Activated naive CD4-positive, alpha-beta T cell treated with anti-CD3 and anti-CD28 coated beads for 36 hours (primary cell): ENCODE results near the gene B3GAT3. TPM values are rescaled to one million over a fixed set of nuclear protein-coding genes. Genes with fewer than 3 reads are reported as not detected.
"Not testable (repeated sequence)": the region's sequence is repeated elsewhere in the genome, so short reads cannot be mapped to it uniquely, and the experiment has no call there.

ENCODE experiments used
- CTCF ChIA-PET: fragments of 350-600 bp; sonication (Branson Sonifier 250); formaldehyde crosslinking; loops from one replicate; lab custom pipeline; 2021; ENCODE audit warnings: antibody characterized with exemption; lab: Charles Lee
- DNase-seq: peaks from one replicate; pipeline ENCODE4 v3.0.0-alpha.2; 2020
- H3K27ac Mint-ChIP-seq: one replicate; pipeline ENCODE4 v1.8.0; 2021; ENCODE audit warnings: mild to moderate bottlenecking, mixed read lengths
- H3K27me3 Mint-ChIP-seq: one replicate; pipeline ENCODE4 v1.8.0; 2021; ENCODE audit warnings: low read depth, mixed read lengths
- H3K36me3 Mint-ChIP-seq: one replicate; pipeline ENCODE4 v1.8.0; 2021; ENCODE audit warnings: low read depth, mixed read lengths
- H3K4me1 Mint-ChIP-seq: one replicate; pipeline ENCODE4 v1.8.0; 2021; ENCODE audit warnings: low read depth, mixed read lengths
- H3K4me3 Mint-ChIP-seq: one replicate; pipeline ENCODE4 v1.8.0; 2021; ENCODE audit warnings: mild to moderate bottlenecking, moderate library complexity, mixed read lengths
- H3K9me3 Mint-ChIP-seq: one replicate; pipeline ENCODE4 v1.8.0; 2021; ENCODE audit warnings: mixed read lengths
- intact Hi-C: fragments of 100-400 bp; cut with micrococcal nuclease; formaldehyde crosslinking; loops from one replicate; pipeline ENCODE4 v1.15.1; 2023
- total RNA-seq, 2 experiments: library from RNA; stranded (reverse); gene quantifications; one replicate each; pipeline ENCODE4 v1.2.3, GENCODE V29; 2021

B3GAT3 gene
- total RNA-seq, 2 experiments from 2014 or later: 43.1 to 45.7 TPM

- DNase-seq: no peak
- Mint-ChIP-seq H3K9me3 (peaks cover 3% of the 10 kb centered on the region), H3K4me3 (peak overlapping the region; percentile 36), H3K27me3 (no peaks in the 10 kb centered on the region), H3K4me1 (peaks cover 47% of the 10 kb centered on the region), H3K36me3 (peaks cover 27% of the 10 kb centered on the region), H3K27ac (peak overlapping the region; percentile 61)
- CTCF ChIA-PET: interaction anchor here (0.6 to 1.3 kb wide), 2 partner anchors 23 to 61 kb away, joined by 3 to 5 read pairs; no protein-coding TSS in a partner anchor
- intact Hi-C loops: no loop called here
These were observed 22.4 kb upstream of the B3GAT3 start for GRCh38 chr11:62644220-62644619.

DNA sequence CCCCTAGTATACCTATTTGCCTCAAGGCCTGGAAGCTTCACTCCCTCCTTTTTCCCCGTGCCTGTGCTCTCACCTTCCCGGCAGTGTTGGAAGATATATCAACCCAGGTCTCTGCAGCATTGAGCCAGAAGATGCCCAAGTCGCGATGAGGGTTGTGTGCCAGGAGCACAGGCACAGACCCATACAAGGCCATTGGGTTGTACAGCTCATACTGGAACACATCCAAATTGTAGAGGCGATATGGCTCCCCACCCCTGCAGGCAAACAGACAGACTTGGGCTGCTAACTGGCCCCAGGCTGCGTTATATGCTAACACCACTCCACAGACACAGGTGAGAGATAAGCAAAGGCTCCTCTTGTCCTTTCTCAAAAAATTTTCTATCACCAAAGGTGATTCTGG is 10.7 kb upstream of the B3GAT3 start:
- DNase-seq: no peak
- intact Hi-C loops: no loop called here
- CTCF ChIA-PET: no interaction called here
- Mint-ChIP-seq H3K27me3 (no peaks in the 10 kb centered on the region), H3K36me3 (peaks cover 53% of the 10 kb centered on the region), H3K27ac (peak overlapping the region; percentile 63), H3K4me3 (no peak overlapping the region), H3K4me1 (peaks cover 21% of the 10 kb centered on the region), H3K9me3 (no peaks in the 10 kb centered on the region)

- Mint-ChIP-seq H3K9me3 (no peaks in the 10 kb centered on the region), H3K27ac (no peak overlapping the region), H3K4me3 (no peak overlapping the region), H3K27me3 (no peaks in the 10 kb centered on the region), H3K36me3 (peaks cover 47% of the 10 kb centered on the region), H3K4me1 (peaks cover 2% of the 10 kb centered on the region)
- intact Hi-C loops: no loop called here
- CTCF ChIA-PET: interaction anchor here (0.8 to 1.1 kb wide), 2 partner anchors 8 to 16 kb away, joined by 3 read pairs; no protein-coding TSS in a partner anchor
- DNase-seq: no peak
These were observed 5.9 kb upstream of the B3GAT3 start for GRCh38 chr11:62627713-62628112.

DNA sequence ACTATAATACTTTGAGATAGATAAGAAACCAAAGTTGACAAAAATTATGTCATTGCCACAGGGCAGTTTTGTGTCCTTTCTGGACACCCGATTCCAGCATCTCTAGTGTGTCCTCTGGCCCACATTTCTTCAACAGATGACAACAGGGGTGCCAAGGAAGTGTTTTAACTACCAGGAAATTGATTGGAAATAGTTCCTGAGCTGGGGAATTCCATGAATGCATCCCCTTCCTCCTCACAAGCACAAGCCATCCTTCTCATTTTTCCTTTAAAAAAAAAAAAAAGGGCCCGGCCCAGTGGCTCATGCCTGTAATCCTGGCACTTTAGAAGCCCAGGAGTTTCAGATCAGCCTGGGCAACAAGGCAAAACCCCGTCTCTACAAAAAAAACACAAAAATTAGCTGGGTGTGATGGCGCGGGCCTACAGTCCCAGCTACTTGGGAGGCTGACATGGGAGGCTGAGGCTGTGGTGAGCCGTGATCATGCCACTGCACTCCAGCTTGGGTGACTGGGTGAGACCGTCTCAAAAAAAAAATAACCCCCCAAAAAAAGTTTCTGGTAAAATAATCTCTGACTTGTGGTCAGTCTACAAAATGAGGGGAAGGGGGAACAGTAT is 797 bp upstream of the B3GAT3 start:
- peaks cover 30% of the 10 kb centered on the region for H3K36me3 Mint-ChIP-seq
- CTCF ChIA-PET: interaction anchor here (0.5 to 0.8 kb wide), 2 partner anchors 60 to 260 kb away, joined by 3 read pairs; no protein-coding TSS in a partner anchor
- H3K4me3 Mint-ChIP-seq: peak overlapping the region; percentile 89
- no peaks in the 10 kb centered on the region for H3K27me3 Mint-ChIP-seq
- H3K4me1 Mint-ChIP-seq: peaks cover 23% of the 10 kb centered on the region
- H3K9me3 Mint-ChIP-seq: no peaks in the 10 kb centered on the region
- peak overlapping the region; percentile 90 for H3K27ac Mint-ChIP-seq
- DNase-seq: no peak
- intact Hi-C loops: loop anchor here (1.0 to 2.0 kb wide), 4 partner anchors 18 to 32 kb away; partner anchors contain the start of genes GANAB and TUT1

GRCh38 chr11:62621027-62621566 is 689 bp downstream of the B3GAT3 start:
- Mint-ChIP-seq H3K36me3 (peaks cover 24% of the 10 kb centered on the region), H3K4me1 (peaks cover 25% of the 10 kb centered on the region), H3K27me3 (no peaks in the 10 kb centered on the region), H3K27ac (peak overlapping the region; percentile 93), H3K4me3 (peak overlapping the region; percentile 89), H3K9me3 (no peaks in the 10 kb centered on the region)
- DNase-seq: no peak
- CTCF ChIA-PET: interaction anchor here (0.6 to 1.7 kb wide), 6 partner anchors 9 to 74 kb away, joined by 3 to 9 read pairs (median 4); partner anchors contain the start of genes EML3 and TUT1
- intact Hi-C loops: loop anchor here (1.0 kb wide), 1 partner anchor 9 kb away; the partner anchor contains the start of gene EML3

GRCh38 chr11:62616957-62617356 is 4.8 kb downstream of the B3GAT3 start:
- H3K27ac Mint-ChIP-seq, DNase-seq, H3K27me3 Mint-ChIP-seq, intact Hi-C loops, H3K9me3 Mint-ChIP-seq, H3K4me3 Mint-ChIP-seq: not testable (repeated sequence)
- Mint-ChIP-seq H3K4me1 (peaks cover 39% of the 10 kb centered on the region), H3K36me3 (peaks cover 17% of the 10 kb centered on the region)
- CTCF ChIA-PET: interaction anchor here (0.6 kb wide), 1 partner anchor 174 kb away, joined by 3 read pairs; no protein-coding TSS in a partner anchor

DNA sequence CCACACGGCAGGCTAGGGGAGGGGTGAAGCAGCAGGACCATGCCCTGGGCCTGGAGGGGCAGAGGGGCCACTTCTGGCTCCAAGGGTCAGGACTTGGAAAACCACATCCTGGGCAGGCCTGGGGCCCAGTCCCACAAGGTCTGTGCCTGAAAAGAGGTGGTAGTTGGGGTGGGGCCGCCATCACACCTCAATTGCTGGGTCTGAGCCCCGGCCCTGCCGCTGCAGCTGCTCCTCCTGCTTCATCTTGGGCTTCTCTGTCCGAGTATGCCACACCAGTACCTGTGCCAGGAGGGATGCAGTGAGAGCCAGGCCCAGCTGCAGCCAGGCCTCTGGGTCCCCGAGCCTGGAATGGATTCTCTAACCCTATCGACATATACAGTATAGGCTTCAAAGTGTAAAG is 6.3 kb downstream of the B3GAT3 start:
- no peak overlapping the region for H3K27ac Mint-ChIP-seq
- no peaks in the 10 kb centered on the region for H3K27me3 Mint-ChIP-seq
- CTCF ChIA-PET: no interaction called here
- H3K4me1 Mint-ChIP-seq: peaks cover 46% of the 10 kb centered on the region
- DNase-seq: no peak
- intact Hi-C loops: no loop called here
- no peaks in the 10 kb centered on the region for H3K9me3 Mint-ChIP-seq
- no peak overlapping the region for H3K4me3 Mint-ChIP-seq
- H3K36me3 Mint-ChIP-seq: peaks cover 17% of the 10 kb centered on the region

DNA sequence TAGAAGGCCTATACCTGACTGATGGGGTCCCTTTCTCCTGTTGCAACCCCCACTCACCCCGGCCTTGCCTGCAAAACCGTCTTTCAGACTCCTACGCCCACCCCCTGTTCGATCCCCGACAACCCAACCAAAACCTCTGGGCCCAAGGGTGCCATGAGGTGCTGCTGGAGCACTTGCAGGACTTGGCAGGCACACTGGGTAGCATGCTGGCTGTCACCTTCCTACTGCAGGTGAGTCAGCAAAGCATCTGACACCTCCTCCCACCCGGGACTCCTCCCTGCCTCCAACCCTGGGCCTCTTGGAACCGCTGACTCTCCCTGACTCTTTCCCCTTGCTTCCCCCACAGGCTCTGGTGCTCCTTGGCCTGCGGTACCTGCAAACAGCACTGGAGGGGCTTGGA is 7.5 kb downstream of the B3GAT3 start:
- DNase-seq: peak; percentile 75
- Mint-ChIP-seq H3K4me3 (no peak overlapping the region), H3K27ac (peak overlapping the region; percentile 86), H3K36me3 (peaks cover 23% of the 10 kb centered on the region), H3K9me3 (no peaks in the 10 kb centered on the region), H3K27me3 (no peaks in the 10 kb centered on the region), H3K4me1 (peaks cover 46% of the 10 kb centered on the region)
- CTCF ChIA-PET: interaction anchor here (1.5 kb wide), 2 partner anchors 20 to 22 kb away, joined by 3 to 8 read pairs; no protein-coding TSS in a partner anchor
- intact Hi-C loops: loop anchor here (5.0 kb wide), 1 partner anchor 158 kb away; the partner anchor contains the start of gene TAF6L

DNA sequence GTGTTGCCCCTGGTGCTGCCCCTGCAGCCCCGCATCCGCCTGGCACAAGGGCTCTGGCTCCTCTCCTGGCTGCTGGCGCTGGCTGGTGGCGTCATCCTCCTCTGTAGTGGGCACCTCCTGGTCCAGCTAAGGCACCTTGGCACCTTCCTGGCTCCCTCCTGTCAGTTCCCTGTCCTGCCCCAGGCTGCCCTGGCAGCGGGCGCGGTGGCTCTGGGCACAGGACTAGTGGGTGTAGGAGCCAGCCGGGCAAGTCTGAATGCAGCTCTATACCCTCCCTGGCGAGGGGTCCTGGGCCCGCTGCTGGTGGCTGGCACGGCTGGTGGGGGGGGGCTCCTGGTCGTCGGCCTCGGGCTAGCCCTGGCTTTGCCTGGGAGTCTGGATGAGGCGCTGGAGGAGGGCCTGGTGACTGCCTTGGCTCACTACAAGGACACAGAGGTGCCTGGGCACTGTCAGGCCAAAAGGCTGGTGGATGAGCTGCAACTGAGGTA is 8.5 kb downstream of the B3GAT3 start:
- Mint-ChIP-seq H3K27ac (peak overlapping the region; percentile 87), H3K36me3 (peaks cover 23% of the 10 kb centered on the region), H3K4me1 (peaks cover 47% of the 10 kb centered on the region), H3K4me3 (peak overlapping the region; percentile 43), H3K9me3 (no peaks in the 10 kb centered on the region), H3K27me3 (no peaks in the 10 kb centered on the region)
- no peak for DNase-seq
- CTCF ChIA-PET: interaction anchor here (0.5 to 1.5 kb wide), 3 partner anchors 14 to 30 kb away, joined by 3 to 8 read pairs (median 3); no protein-coding TSS in a partner anchor
- intact Hi-C loops: loop anchor here (5.0 kb wide), 1 partner anchor 159 kb away; the partner anchor contains the start of gene TAF6L

- H3K27ac Mint-ChIP-seq: peak within 1 kb of the TSS; percentile 98
- no peaks in the 10 kb centered on the region for H3K27me3 Mint-ChIP-seq
- H3K36me3 Mint-ChIP-seq: peaks cover 25% of the 10 kb centered on the region
- no peaks in the 10 kb centered on the region for H3K9me3 Mint-ChIP-seq
- H3K4me3 Mint-ChIP-seq: peak within 1 kb of the TSS; percentile 99
- CTCF ChIA-PET: interaction anchor here (0.5 to 5.3 kb wide), 17 partner anchors 8 to 188 kb away, joined by 3 to 28 read pairs (median 4); partner anchors contain the start of genes C11orf98, CSKMT, MTA2 and TUT1
- intact Hi-C loops: loop anchor here (1.0 to 5.0 kb wide), 5 partner anchors 9 to 160 kb away; partner anchors contain the start of genes B3GAT3, C11orf98, CSKMT and GANAB
- H3K4me1 Mint-ChIP-seq: peaks cover 54% of the 10 kb centered on the region
- DNase-seq: peak; percentile 84
These were observed 9.2 kb downstream of the B3GAT3 start, which contains the start of the genes EML3 and ROM1 for GRCh38 chr11:62612366-62613290. Gene EML3 (minus strand): TSS chr11:62612775. CDS start chr11:62612457, 318 bp downstream. Gene ROM1 (plus strand): TSS chr11:62613257. CDS start chr11:62613282, 25 bp downstream.

GRCh38 chr11:62611705-62612365 is 10.0 kb downstream of the B3GAT3 start:
- peaks cover 28% of the 10 kb centered on the region for H3K36me3 Mint-ChIP-seq

More at GRCh38 chr11:62611705-62612365, 10.0 kb downstream of the B3GAT3 start:
- Mint-ChIP-seq H3K4me1 (peaks cover 57% of the 10 kb centered on the region), H3K27ac (peak overlapping the region; percentile 98), H3K9me3 (no peaks in the 10 kb centered on the region), H3K27me3 (no peaks in the 10 kb centered on the region), H3K4me3 (peak overlapping the region; percentile 99)
- DNase-seq: peak; percentile 74
- CTCF ChIA-PET: interaction anchor here (0.7 to 5.3 kb wide), 15 partner anchors 9 to 311 kb away, joined by 3 to 28 read pairs (median 4); partner anchors contain the start of genes C11orf98, CSKMT, MTA2 and TUT1
- intact Hi-C loops: loop anchor here (1.0 to 5.0 kb wide), 6 partner anchors 9 to 160 kb away; partner anchors contain the start of genes B3GAT3, C11orf98, CSKMT and GANAB
